HG02588 (cell line): Measurements from ENCODE around the gene CCDC150.
A peak's percentile ranks its signal among the peaks of the same experiment; 100 is the strongest.
"Not testable (repeated sequence)": the region's sequence is repeated elsewhere in the genome, so short reads cannot be mapped to it uniquely, and the experiment has no call there.

Experiments
- ATAC-seq: cut with Tn5 transposase; IDR thresholded peaks from one replicate; pipeline ENCODE4 v1.9.1; 2021; ENCODE audit warnings: mild to moderate bottlenecking, moderate library complexity; ENCODE audit not compliant: unreplicated experiment

The CCDC150 gene

GRCh38 chr2:196710056-196710455 is 70.5 kb downstream of the CCDC150 start:
- ATAC-seq, result not testable (repeated sequence)

- ATAC-seq, result no peak
Observed at GRCh38 chr2:196711625-196712024, 72.1 kb downstream of the CCDC150 start.

- no peak for ATAC-seq
Observed at GRCh38 chr2:196712867-196713266, 73.4 kb downstream of the CCDC150 start.

- no peak for ATAC-seq
Observed at GRCh38 chr2:196718419-196719109, 79.0 kb downstream of the CCDC150 start.

GRCh38 chr2:196719110-196719872 is 79.8 kb downstream of the CCDC150 start:
- ATAC-seq, result no peak

GRCh38 chr2:196723571-196723970 is 84.1 kb downstream of the CCDC150 start:
- ATAC-seq, result no peak

GRCh38 chr2:196725218-196725617 is 85.7 kb downstream of the CCDC150 start:
- ATAC-seq, result no peak

GRCh38 chr2:196725882-196726281 is 86.4 kb downstream of the CCDC150 start:
- no peak for ATAC-seq

GRCh38 chr2:196729418-196729817 is 89.9 kb downstream of the CCDC150 start:
- ATAC-seq, result no peak

- ATAC-seq, result not testable (repeated sequence)
Observed at GRCh38 chr2:196736646-196737045, 97.1 kb downstream of the CCDC150 start.

- ATAC-seq, result no peak
Observed at GRCh38 chr2:196737046-196737445, 97.5 kb downstream of the CCDC150 start.

- no peak for ATAC-seq
Observed at GRCh38 chr2:196739031-196739430, 99.5 kb downstream of the CCDC150 start.

- no peak for ATAC-seq
Observed at GRCh38 chr2:196742216-196742615, 102.7 kb downstream of the CCDC150 start.

- no peak for ATAC-seq
Observed at GRCh38 chr2:196742685-196743084, 103.2 kb downstream of the CCDC150 start.

- no peak for ATAC-seq
Observed at GRCh38 chr2:196743165-196743564, 103.7 kb downstream of the CCDC150 start.

- no peak for ATAC-seq
Observed at GRCh38 chr2:196745711-196746110, 106.2 kb downstream of the CCDC150 start.

- no peak for ATAC-seq
Observed at GRCh38 chr2:196747400-196747799, 107.9 kb downstream of the CCDC150 start.

GRCh38 chr2:196748123-196748522 is 108.6 kb downstream of the CCDC150 start:
- no peak for ATAC-seq

- no peak for ATAC-seq
Observed at GRCh38 chr2:196750291-196750923, 110.9 kb downstream of the CCDC150 start.

GRCh38 chr2:196750977-196751631 is 111.6 kb downstream of the CCDC150 start:
- ATAC-seq, result peak; percentile 98
